ENCODE data around the gene ARL11. TPM values are rescaled to one million over a fixed set of nuclear protein-coding genes. Genes with fewer than 3 reads are reported as not detected.

ARL11 gene
- 1 to 10 TPM; 1.7 to 2.0 TPM for total RNA-seq

GRCh38 chr13:49627831-49628652, at the start of gene ARL11:
TSS of gene ARL11 (plus strand) at chr13:49628507. CDS start at chr13:49630448, 1,941 bp downstream.

GRCh38 chr13:49585220-49586157, 42.8 kb upstream of the ARL11 start, which contains the start of gene RCBTB1:
TSS of gene RCBTB1 (minus strand) at chr13:49585558. CDS start at chr13:49567279, 18,279 bp downstream.

Other genes with a start within 250 kb of the ARL11 start
- 1 to 10 TPM; 2.5 to 3.5 TPM for gene CAB39L, start 184.4 kb upstream of the ARL11 start, total RNA-seq
- gene SETDB2, start 184.2 kb upstream of the ARL11 start, total RNA-seq: 10 to 100 TPM; 15.8 to 16.1 TPM
- gene PHF11, start 132.6 kb upstream of the ARL11 start, total RNA-seq: 10 to 100 TPM; 90.6 to 99.1 TPM
- 10 to 100 TPM; 18.9 to 19.1 TPM for gene RCBTB1, start 42.9 kb upstream of the ARL11 start, total RNA-seq
- 10 to 100 TPM; 26.6 to 28.3 TPM for gene EBPL, start 63.0 kb downstream of the ARL11 start, total RNA-seq
- gene KPNA3, start 164.2 kb downstream of the ARL11 start, total RNA-seq: 10 to 100 TPM; 29.6 to 31.7 TPM